ENCODE results near the gene TENM3. TPM values are rescaled to one million over a fixed set of nuclear protein-coding genes. Genes with fewer than 3 reads are reported as not detected.

Gene TENM3
- total RNA-seq, 1 experiment from 2014 or later: 34.1 TPM

- DNase-seq (ENCODE audit: unreplicated experiment): no peak
- ChIA-PET CTCF (no interaction called here), POLR2A (no interaction called here)
- Mint-ChIP-seq H3K36me3 (ENCODE audit: insufficient read depth, unreplicated experiment) (no peaks in the 10 kb centered on the region), H3K27ac (ENCODE audit: low read depth, unreplicated experiment) (no peak overlapping the region), H3K9me3 (ENCODE audit: unreplicated experiment) (no peaks in the 10 kb centered on the region), H3K4me3 (ENCODE audit: unreplicated experiment) (no peak overlapping the region), H3K4me1 (ENCODE audit: insufficient read depth, unreplicated experiment) (no peaks in the 10 kb centered on the region), H3K27me3 (ENCODE audit: insufficient read depth, unreplicated experiment) (no peaks in the 10 kb centered on the region)
- TF ChIP-seq CTCF (IDR thresholded peaks at IDR 0.05; ENCODE audit: unreplicated experiment): no peak
- no TSS peak for BruUV-seq (replicated peaks)
- intact Hi-C loops (cut with micrococcal nuclease): no loop called here
These were observed 14.3 kb downstream of the TENM3 start for GRCh38 chr4:182257503-182257902.

GRCh38 chr4:182258441-182259000, 15.3 kb downstream of the TENM3 start:
- intact Hi-C loops (cut with micrococcal nuclease): no loop called here
- POLR2A ChIA-PET: interaction anchor here (0.6 kb wide), 1 partner anchor 9 kb away, joined by 3 read pairs; no protein-coding TSS in a partner anchor
- no peaks in the 10 kb centered on the region for H3K4me1 Mint-ChIP-seq (ENCODE audit: insufficient read depth, unreplicated experiment)
- H3K27ac Mint-ChIP-seq (ENCODE audit: low read depth, unreplicated experiment): no peak overlapping the region
- TF ChIP-seq CTCF (IDR thresholded peaks at IDR 0.05; ENCODE audit: unreplicated experiment): no peak
- no peaks in the 10 kb centered on the region for H3K9me3 Mint-ChIP-seq (ENCODE audit: unreplicated experiment)
- H3K4me3 Mint-ChIP-seq (ENCODE audit: unreplicated experiment): no peak overlapping the region
- no peaks in the 10 kb centered on the region for H3K36me3 Mint-ChIP-seq (ENCODE audit: insufficient read depth, unreplicated experiment)
- CTCF ChIA-PET: interaction anchor here (0.6 to 0.7 kb wide), 2 partner anchors 122 to 227 kb away, joined by 3 to 5 read pairs; no protein-coding TSS in a partner anchor
- DNase-seq (ENCODE audit: unreplicated experiment): no peak
- BruUV-seq (replicated peaks): no TSS peak
- no peaks in the 10 kb centered on the region for H3K27me3 Mint-ChIP-seq (ENCODE audit: insufficient read depth, unreplicated experiment)

- intact Hi-C loops (cut with micrococcal nuclease): no loop called here
- Mint-ChIP-seq H3K4me3 (ENCODE audit: unreplicated experiment) (no peak overlapping the region), H3K4me1 (ENCODE audit: insufficient read depth, unreplicated experiment) (no peaks in the 10 kb centered on the region), H3K9me3 (ENCODE audit: unreplicated experiment) (no peaks in the 10 kb centered on the region), H3K27ac (ENCODE audit: low read depth, unreplicated experiment) (no peak overlapping the region), H3K36me3 (ENCODE audit: insufficient read depth, unreplicated experiment) (no peaks in the 10 kb centered on the region), H3K27me3 (ENCODE audit: insufficient read depth, unreplicated experiment) (no peaks in the 10 kb centered on the region)
- ChIA-PET CTCF (interaction anchor here (0.6 to 0.7 kb wide), 2 partner anchors 119 to 614 kb away, joined by 3 to 4 read pairs; no protein-coding TSS in a partner anchor), POLR2A (no interaction called here)
- no peak for DNase-seq (ENCODE audit: unreplicated experiment)
- no peak for TF ChIP-seq CTCF (IDR thresholded peaks at IDR 0.05; ENCODE audit: unreplicated experiment)
- BruUV-seq (replicated peaks): no TSS peak
These were observed 18.5 kb downstream of the TENM3 start for GRCh38 chr4:182261651-182262223.

- no peak for TF ChIP-seq CTCF (IDR thresholded peaks at IDR 0.05; ENCODE audit: unreplicated experiment)
- DNase-seq (ENCODE audit: unreplicated experiment): no peak
- no TSS peak for BruUV-seq (replicated peaks)
- intact Hi-C loops (cut with micrococcal nuclease): no loop called here
- Mint-ChIP-seq H3K27ac (ENCODE audit: low read depth, unreplicated experiment) (no peak overlapping the region), H3K27me3 (ENCODE audit: insufficient read depth, unreplicated experiment) (no peaks in the 10 kb centered on the region), H3K36me3 (ENCODE audit: insufficient read depth, unreplicated experiment) (no peaks in the 10 kb centered on the region), H3K4me1 (ENCODE audit: insufficient read depth, unreplicated experiment) (no peaks in the 10 kb centered on the region), H3K4me3 (ENCODE audit: unreplicated experiment) (no peak overlapping the region), H3K9me3 (ENCODE audit: unreplicated experiment) (no peaks in the 10 kb centered on the region)
- ChIA-PET CTCF (interaction anchor here (0.5 kb wide), 1 partner anchor 9 kb away, joined by 3 read pairs; no protein-coding TSS in a partner anchor), POLR2A (interaction anchor here (0.5 kb wide), 1 partner anchor 842 kb away, joined by 3 read pairs; no protein-coding TSS in a partner anchor)
These were observed 20.4 kb downstream of the TENM3 start for GRCh38 chr4:182263562-182263961.
